ENCODE results near the gene C1QTNF6. TPM values are rescaled to one million over a fixed set of nuclear protein-coding genes. Genes with fewer than 3 reads are reported as not detected.

Gene C1QTNF6
- total and polyA plus RNA-seq, 2 experiments from 2014 or later: 10.4 to 16.4 TPM

DNA sequence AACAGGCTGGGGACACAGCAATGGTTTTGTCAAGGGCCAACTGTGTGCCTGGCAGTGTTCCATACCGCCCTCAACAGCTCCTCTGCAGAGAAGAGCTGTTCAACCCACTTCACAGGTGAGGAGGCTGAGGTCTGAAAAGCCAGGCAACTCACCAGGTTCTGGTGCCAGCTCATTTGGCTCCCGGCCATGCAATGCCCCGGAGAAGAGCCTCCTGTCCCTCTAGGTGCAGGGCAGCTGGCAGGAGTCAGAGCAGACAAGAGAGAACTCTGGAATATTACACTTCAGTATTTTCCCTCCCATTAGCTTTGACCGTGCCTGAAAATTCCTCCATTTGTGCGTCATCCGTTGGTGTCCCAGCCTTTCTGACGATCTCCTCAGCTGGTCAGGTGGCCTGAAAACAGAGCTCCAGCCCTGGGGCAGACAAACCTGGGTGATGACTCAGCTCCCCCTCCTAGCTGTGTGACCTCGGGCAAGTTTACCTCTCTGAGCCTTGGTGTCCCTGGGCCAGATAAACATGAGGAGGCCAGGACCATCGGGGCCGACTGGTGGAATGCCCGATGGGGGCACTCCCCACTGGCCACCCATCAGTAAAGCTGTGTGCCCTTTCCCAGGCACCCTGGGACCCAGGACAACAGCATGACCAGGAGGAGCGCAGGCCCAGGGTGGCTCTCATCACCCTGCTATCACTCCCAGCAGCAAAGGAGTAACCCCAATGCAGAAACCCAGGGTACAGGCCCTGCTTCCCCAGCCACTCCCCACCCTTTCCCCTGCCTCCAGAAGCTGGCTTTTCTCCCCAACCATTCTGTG, 9.6 kb upstream of the C1QTNF6 start:
- DNase-seq (ENCODE audit: low read depth in 1 of 2, low spot score in 1 of 2): peak in 1 of 2 donors; percentile 66
- H3K27me3 ChIP-seq: no peaks in the 10 kb centered on the region
- H3K4me1 ChIP-seq (ENCODE audit: low read depth): peaks cover 2% of the 10 kb centered on the region
- peak overlapping the region; percentile 51 for H3K27ac ChIP-seq
- TF ChIP-seq, protein P1, sequence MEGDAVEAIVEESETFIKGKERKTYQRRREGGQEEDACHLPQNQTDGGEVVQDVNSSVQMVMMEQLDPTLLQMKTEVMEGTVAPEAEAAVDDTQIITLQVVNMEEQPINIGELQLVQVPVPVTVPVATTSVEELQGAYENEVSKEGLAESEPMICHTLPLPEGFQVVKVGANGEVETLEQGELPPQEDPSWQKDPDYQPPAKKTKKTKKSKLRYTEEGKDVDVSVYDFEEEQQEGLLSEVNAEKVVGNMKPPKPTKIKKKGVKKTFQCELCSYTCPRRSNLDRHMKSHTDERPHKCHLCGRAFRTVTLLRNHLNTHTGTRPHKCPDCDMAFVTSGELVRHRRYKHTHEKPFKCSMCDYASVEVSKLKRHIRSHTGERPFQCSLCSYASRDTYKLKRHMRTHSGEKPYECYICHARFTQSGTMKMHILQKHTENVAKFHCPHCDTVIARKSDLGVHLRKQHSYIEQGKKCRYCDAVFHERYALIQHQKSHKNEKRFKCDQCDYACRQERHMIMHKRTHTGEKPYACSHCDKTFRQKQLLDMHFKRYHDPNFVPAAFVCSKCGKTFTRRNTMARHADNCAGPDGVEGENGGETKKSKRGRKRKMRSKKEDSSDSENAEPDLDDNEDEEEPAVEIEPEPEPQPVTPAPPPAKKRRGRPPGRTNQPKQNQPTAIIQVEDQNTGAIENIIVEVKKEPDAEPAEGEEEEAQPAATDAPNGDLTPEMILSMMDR (IDR thresholded peaks at IDR 0.05; ENCODE audit: low read depth, low read length): no peak
- no peaks in the 10 kb centered on the region for H3K9me3 ChIP-seq (ENCODE audit: low read depth)
- no peaks in the 10 kb centered on the region for H3K36me3 ChIP-seq
- no peak overlapping the region for H3K4me3 ChIP-seq

DNA sequence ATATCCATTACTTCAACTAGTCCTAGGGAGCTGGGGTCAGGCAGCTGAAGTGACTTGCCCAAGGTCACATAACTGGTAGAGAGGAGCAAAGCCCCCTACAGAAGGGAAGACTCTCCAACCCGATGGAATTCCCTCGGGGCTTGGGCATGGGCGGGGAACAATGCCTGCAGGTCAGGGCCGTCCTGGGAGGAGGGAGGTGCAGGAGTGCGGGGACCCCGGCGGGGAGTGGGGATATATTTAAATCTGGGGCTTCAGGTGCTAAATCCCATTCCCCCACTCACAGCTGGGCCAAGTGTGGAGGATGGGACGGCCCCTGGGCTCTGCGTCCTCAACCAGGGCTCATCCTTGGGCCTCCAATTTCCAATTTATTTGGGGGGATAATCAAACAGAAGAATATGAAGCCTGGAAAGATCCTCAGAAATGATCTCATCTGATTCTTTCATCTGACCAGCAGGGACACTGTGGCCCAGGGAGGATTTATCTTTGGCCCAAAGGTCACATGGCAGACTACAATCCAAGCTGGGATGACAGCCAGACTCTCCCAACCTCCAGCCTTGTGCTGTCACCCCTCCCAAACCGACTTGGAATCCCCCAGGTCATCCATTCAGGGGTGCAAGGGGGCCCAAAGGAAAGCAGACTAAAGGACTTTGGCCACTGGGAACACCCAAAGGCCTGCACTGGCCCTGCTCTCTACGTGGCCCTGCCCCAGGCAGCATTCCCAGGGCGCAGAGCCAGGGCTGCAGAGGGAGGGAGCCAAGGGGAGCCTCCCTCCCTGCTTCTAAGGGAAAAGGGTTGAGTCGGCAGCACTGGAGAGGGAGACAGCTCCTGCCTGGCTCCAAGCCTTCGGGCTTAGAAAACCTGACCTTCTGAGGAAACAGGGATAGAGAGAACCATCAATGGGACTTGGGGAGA, 8.7 kb upstream of the C1QTNF6 start:
- Histone ChIP-seq H3K4me1 (ENCODE audit: low read depth) (peaks cover 2% of the 10 kb centered on the region), H3K27ac (peak overlapping the region; percentile 51)
- peak; percentile 61 to 94 for DNase-seq (ENCODE audit: low read depth in 1 of 2, low spot score in 1 of 2)

DNA sequence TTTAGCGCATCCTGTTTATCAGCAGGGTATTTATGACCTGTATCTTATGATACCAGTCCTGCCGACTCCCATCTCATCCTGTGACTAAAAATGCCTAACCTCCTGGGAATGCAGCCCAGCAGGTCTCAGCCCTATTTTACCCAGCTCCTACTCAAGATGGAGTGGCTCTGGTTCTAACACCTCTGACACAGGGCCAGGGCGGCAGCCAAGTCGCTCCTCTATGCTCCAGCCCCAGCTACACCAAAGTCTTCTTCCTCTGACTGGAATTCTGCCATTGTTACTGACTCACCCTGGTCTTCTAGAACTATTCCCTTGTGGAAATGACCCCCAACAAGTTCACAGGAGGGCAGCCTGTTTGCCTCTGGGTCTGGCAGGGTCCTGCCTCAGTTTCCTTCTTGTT, 7.9 kb upstream of the C1QTNF6 start:
- no peaks in the 10 kb centered on the region for H3K36me3 ChIP-seq
- no peaks in the 10 kb centered on the region for H3K27me3 ChIP-seq
- H3K4me1 ChIP-seq (ENCODE audit: low read depth): peaks cover 2% of the 10 kb centered on the region
- no peak overlapping the region for H3K27ac ChIP-seq
- DNase-seq (ENCODE audit: low read depth in 1 of 2, low spot score in 1 of 2): peak in 1 of 2 donors; percentile 55
- H3K9me3 ChIP-seq (ENCODE audit: low read depth): no peaks in the 10 kb centered on the region
- no peak overlapping the region for H3K4me3 ChIP-seq
- TF ChIP-seq, protein P1 (IDR thresholded peaks at IDR 0.05; ENCODE audit: low read depth, low read length): no peak

More for the DNA sequence above, 8.7 kb upstream of the C1QTNF6 start:
- Histone ChIP-seq H3K9me3 (ENCODE audit: low read depth) (no peaks in the 10 kb centered on the region), H3K36me3 (no peaks in the 10 kb centered on the region), H3K27me3 (no peaks in the 10 kb centered on the region), H3K4me3 (no peak overlapping the region)
- TF ChIP-seq, protein P1 (IDR thresholded peaks at IDR 0.05; ENCODE audit: low read depth, low read length): no peak

DNA sequence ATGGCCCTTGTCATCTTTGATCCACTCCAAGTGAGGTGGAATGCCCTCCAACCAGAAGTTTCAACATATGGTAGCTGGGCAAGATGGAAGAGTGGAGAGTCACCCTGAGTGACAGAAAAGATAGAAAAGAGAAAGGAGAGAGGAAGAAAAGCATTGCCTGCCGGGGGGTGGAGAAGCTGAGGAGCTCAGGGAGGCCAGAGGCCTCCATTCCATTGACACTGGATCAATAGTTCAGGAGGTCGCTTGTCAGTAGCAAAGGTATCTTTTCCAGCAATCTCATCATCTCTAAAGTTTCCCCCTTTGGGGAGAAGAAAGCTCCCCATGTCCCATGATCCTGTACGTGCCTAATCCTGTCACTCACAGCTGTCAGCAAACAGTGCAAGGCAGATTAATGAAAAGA, 6.7 kb upstream of the C1QTNF6 start:
- no peak overlapping the region for H3K27ac ChIP-seq
- TF ChIP-seq, protein P1 (IDR thresholded peaks at IDR 0.05; ENCODE audit: low read depth, low read length): no peak
- no peaks in the 10 kb centered on the region for H3K27me3 ChIP-seq
- no peaks in the 10 kb centered on the region for H3K36me3 ChIP-seq
- H3K4me1 ChIP-seq (ENCODE audit: low read depth): peaks cover 13% of the 10 kb centered on the region
- H3K4me3 ChIP-seq: no peak overlapping the region
- no peaks in the 10 kb centered on the region for H3K9me3 ChIP-seq (ENCODE audit: low read depth)
- DNase-seq (ENCODE audit: low read depth in 1 of 2, low spot score in 1 of 2): no peak

DNA sequence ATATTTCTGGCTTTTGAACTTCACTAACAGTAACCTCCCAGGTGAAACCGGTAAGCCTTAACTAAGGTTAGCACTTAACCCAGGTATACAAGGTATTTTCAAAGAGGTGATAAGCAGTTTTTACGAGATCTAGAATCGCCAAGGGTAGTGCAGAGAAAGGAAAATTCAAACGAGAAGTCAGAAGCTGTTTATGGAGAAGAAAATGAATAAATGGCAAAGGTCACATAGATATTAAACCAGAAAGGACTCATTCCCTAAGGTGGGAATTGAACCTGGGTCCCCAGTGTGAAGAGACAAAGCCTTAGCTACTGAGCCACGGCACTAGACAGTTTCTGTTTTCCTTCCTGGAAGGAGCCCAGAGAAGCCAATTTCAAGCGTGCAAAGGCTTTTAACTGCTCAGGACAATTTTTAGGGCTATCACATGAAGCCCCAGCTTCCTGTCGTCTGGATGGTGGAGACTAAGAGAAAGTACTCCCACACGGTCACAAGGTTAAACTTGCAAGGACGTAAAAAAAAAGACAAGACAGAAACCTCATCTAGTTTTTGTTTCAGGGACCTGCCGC, 5.7 kb upstream of the C1QTNF6 start:
- Histone ChIP-seq H3K4me3 (no peak overlapping the region), H3K36me3 (no peaks in the 10 kb centered on the region), H3K9me3 (ENCODE audit: low read depth) (no peaks in the 10 kb centered on the region), H3K27ac (no peak overlapping the region), H3K27me3 (no peaks in the 10 kb centered on the region), H3K4me1 (ENCODE audit: low read depth) (peaks cover 23% of the 10 kb centered on the region)
- DNase-seq (ENCODE audit: low read depth in 1 of 2, low spot score in 1 of 2): peak in 1 of 2 donors; percentile 58
- TF ChIP-seq, protein P1 (IDR thresholded peaks at IDR 0.05; ENCODE audit: low read depth, low read length): no peak

Data from cardiac muscle cell (in vitro differentiated cells and primary cell).